ENCODE measurements around the gene ABCB11. TPM values are rescaled to one million over a fixed set of nuclear protein-coding genes. Genes with fewer than 3 reads are reported as not detected.
"Not testable (repeated sequence)": the region's sequence is repeated elsewhere in the genome, so short reads cannot be mapped to it uniquely, and the experiment has no call there.

The ABCB11 gene
- total and polyA plus RNA-seq, 4 donors = 0.03 to 0.21 TPM; not detected in 2

GRCh38 chr2:169069341-169069740 is 38.2 kb upstream of the ABCB11 start, which contains the start of gene DHRS9:
DHRS9 (plus strand) TSS chr2:169069563; CDS start chr2:169081582, 12,019 bp downstream.
- Histone ChIP-seq H3K4me1 (ENCODE audit: control insufficient read depth in 1 of 2, insufficient read depth in 2 of 2, low read length in 2 of 2) (no peaks in the 10 kb centered on the region), H3K27me3 (ENCODE audit: control insufficient read depth in 1 of 2, insufficient read depth in 2 of 2, low read length in 1 of 2) (no peaks in the 10 kb centered on the region), H3K36me3 (ENCODE audit: control insufficient read depth in 1 of 2, insufficient read depth in 2 of 2, low read length in 1 of 2) (no peaks in the 10 kb centered on the region), H3K27ac (ENCODE audit: low read depth in 1 of 2, low read length in 2 of 2) (no peak within 1 kb of the TSS), H3K4me3 (ENCODE audit: low read length in 2 of 2) (no peak within 1 kb of the TSS), H3K9me3 (ENCODE audit: control insufficient read depth, low read length) (peaks cover 2% of the 10 kb centered on the region)
- 77 to 78% methylated on average over 5 of the region's 5 CpGs for WGBS, 2 donors
- intact Hi-C loops (cut with DNase I) = no loop called here
- DNase-seq (peak in 1 of 2 donors; percentile 43), ATAC-seq (ENCODE audit: low FRiP score) (no peak)

- Histone ChIP-seq H3K27me3 (ENCODE audit: control insufficient read depth in 1 of 2, insufficient read depth in 2 of 2, low read length in 1 of 2) (peaks cover 0 to 1% of the 10 kb centered on the region in 2 donors), H3K36me3 (ENCODE audit: control insufficient read depth in 1 of 2, insufficient read depth in 2 of 2, low read length in 1 of 2) (no peaks in the 10 kb centered on the region), H3K4me3 (ENCODE audit: low read length in 2 of 2) (no peak overlapping the region), H3K4me1 (ENCODE audit: control insufficient read depth in 1 of 2, insufficient read depth in 2 of 2, low read length in 2 of 2) (no peaks in the 10 kb centered on the region), H3K27ac (ENCODE audit: low read depth in 1 of 2, low read length in 2 of 2) (no peak overlapping the region), H3K9me3 (ENCODE audit: control insufficient read depth, low read length) (peaks cover 2% of the 10 kb centered on the region)
- 59 to 63% methylated on average over 1 of the region's 1 CpG for WGBS, 2 donors
- DNase-seq = no peak
- ATAC-seq (ENCODE audit: low FRiP score) = no peak
- intact Hi-C loops (cut with DNase I) = no loop called here
These were observed 35.8 kb upstream of the ABCB11 start for GRCh38 chr2:169066897-169067296.

- intact Hi-C loops (cut with DNase I) = no loop called here
- Histone ChIP-seq H3K4me3 (ENCODE audit: low read length in 2 of 2) (no peak overlapping the region), H3K9me3 (ENCODE audit: control insufficient read depth, low read length) (peaks cover 2% of the 10 kb centered on the region), H3K27ac (ENCODE audit: low read depth in 1 of 2, low read length in 2 of 2) (no peak overlapping the region), H3K27me3 (ENCODE audit: control insufficient read depth in 1 of 2, insufficient read depth in 2 of 2, low read length in 1 of 2) (peaks cover 0 to 1% of the 10 kb centered on the region in 2 donors), H3K36me3 (ENCODE audit: control insufficient read depth in 1 of 2, insufficient read depth in 2 of 2, low read length in 1 of 2) (no peaks in the 10 kb centered on the region), H3K4me1 (ENCODE audit: control insufficient read depth in 1 of 2, insufficient read depth in 2 of 2, low read length in 2 of 2) (no peaks in the 10 kb centered on the region)
- ATAC-seq (ENCODE audit: low FRiP score) (no peak), DNase-seq (no peak)
- 81 to 82% methylated on average over 2 of the region's 2 CpGs for WGBS, 2 donors
These were observed 34.9 kb upstream of the ABCB11 start for GRCh38 chr2:169065864-169066517.

GRCh38 chr2:169065422-169065821 is 34.3 kb upstream of the ABCB11 start:
- DNase-seq (no peak), ATAC-seq (ENCODE audit: low FRiP score) (no peak)
- Histone ChIP-seq H3K27me3 (ENCODE audit: control insufficient read depth in 1 of 2, insufficient read depth in 2 of 2, low read length in 1 of 2) (peaks cover 0 to 1% of the 10 kb centered on the region in 2 donors), H3K36me3 (ENCODE audit: control insufficient read depth in 1 of 2, insufficient read depth in 2 of 2, low read length in 1 of 2) (no peaks in the 10 kb centered on the region), H3K4me3 (ENCODE audit: low read length in 2 of 2) (no peak overlapping the region), H3K9me3 (ENCODE audit: control insufficient read depth, low read length) (peaks cover 2% of the 10 kb centered on the region), H3K27ac (ENCODE audit: low read depth in 1 of 2, low read length in 2 of 2) (no peak overlapping the region), H3K4me1 (ENCODE audit: control insufficient read depth in 1 of 2, insufficient read depth in 2 of 2, low read length in 2 of 2) (no peaks in the 10 kb centered on the region)
- WGBS, 2 donors = 0 to 12% methylated on average over 1 of the region's 1 CpG
- intact Hi-C loops (cut with DNase I) = no loop called here

GRCh38 chr2:169064199-169064598 is 33.1 kb upstream of the ABCB11 start:
- DNase-seq; H3K4me1 ChIP-seq (ENCODE audit: control insufficient read depth in 1 of 2, insufficient read depth in 2 of 2, low read length in 2 of 2); H3K27me3 ChIP-seq (ENCODE audit: control insufficient read depth in 1 of 2, insufficient read depth in 2 of 2, low read length in 1 of 2); H3K9me3 ChIP-seq (ENCODE audit: control insufficient read depth, low read length); H3K4me3 ChIP-seq (ENCODE audit: low read length in 2 of 2); H3K27ac ChIP-seq (ENCODE audit: low read depth in 1 of 2, low read length in 2 of 2); H3K36me3 ChIP-seq (ENCODE audit: control insufficient read depth in 1 of 2, insufficient read depth in 2 of 2, low read length in 1 of 2); intact Hi-C loops (cut with DNase I); ATAC-seq (ENCODE audit: low FRiP score): not testable (repeated sequence)
- WGBS, 2 donors = 95 to 96% methylated on average over 17 of the region's 17 CpGs

GRCh38 chr2:169054575-169054974 is 23.5 kb upstream of the ABCB11 start:
- H3K4me3 ChIP-seq (ENCODE audit: low read length in 2 of 2); H3K4me1 ChIP-seq (ENCODE audit: control insufficient read depth in 1 of 2, insufficient read depth in 2 of 2, low read length in 2 of 2); H3K36me3 ChIP-seq (ENCODE audit: control insufficient read depth in 1 of 2, insufficient read depth in 2 of 2, low read length in 1 of 2); DNase-seq; H3K27me3 ChIP-seq (ENCODE audit: control insufficient read depth in 1 of 2, insufficient read depth in 2 of 2, low read length in 1 of 2); intact Hi-C loops (cut with DNase I); H3K9me3 ChIP-seq (ENCODE audit: control insufficient read depth, low read length); H3K27ac ChIP-seq (ENCODE audit: low read depth in 1 of 2, low read length in 2 of 2); ATAC-seq (ENCODE audit: low FRiP score): not testable (repeated sequence)
- 84 to 85% methylated on average over 2 of the region's 2 CpGs for WGBS, 2 donors

- DNase-seq (no peak), ATAC-seq (ENCODE audit: low FRiP score) (no peak)
- intact Hi-C loops (cut with DNase I) = no loop called here
- Histone ChIP-seq H3K36me3 (ENCODE audit: control insufficient read depth in 1 of 2, insufficient read depth in 2 of 2, low read length in 1 of 2) (no peaks in the 10 kb centered on the region), H3K4me1 (ENCODE audit: control insufficient read depth in 1 of 2, insufficient read depth in 2 of 2, low read length in 2 of 2) (no peaks in the 10 kb centered on the region), H3K4me3 (ENCODE audit: low read length in 2 of 2) (no peak overlapping the region), H3K27me3 (ENCODE audit: control insufficient read depth in 1 of 2, insufficient read depth in 2 of 2, low read length in 1 of 2) (no peaks in the 10 kb centered on the region), H3K9me3 (ENCODE audit: control insufficient read depth, low read length) (peaks cover 2% of the 10 kb centered on the region), H3K27ac (ENCODE audit: low read depth in 1 of 2, low read length in 2 of 2) (no peak overlapping the region)
- 78 to 79% methylated on average over 5 of the region's 5 CpGs for WGBS, 2 donors
These were observed 19.5 kb upstream of the ABCB11 start for GRCh38 chr2:169050476-169051240.

- H3K4me3 ChIP-seq (ENCODE audit: low read length in 2 of 2) = no peak overlapping the region
- no peak overlapping the region for H3K27ac ChIP-seq (ENCODE audit: low read depth in 1 of 2, low read length in 2 of 2)
- DNase-seq (no peak), ATAC-seq (ENCODE audit: low FRiP score) (no peak)
- peaks cover 1% of the 10 kb centered on the region for H3K9me3 ChIP-seq (ENCODE audit: control insufficient read depth, low read length)
- no peaks in the 10 kb centered on the region for H3K4me1 ChIP-seq (ENCODE audit: control insufficient read depth in 1 of 2, insufficient read depth in 2 of 2, low read length in 2 of 2)
- intact Hi-C loops (cut with DNase I) = no loop called here
- H3K27me3 ChIP-seq (ENCODE audit: control insufficient read depth in 1 of 2, insufficient read depth in 2 of 2, low read length in 1 of 2) = no peaks in the 10 kb centered on the region
- WGBS, 2 donors = 54 to 59% methylated on average over 3 of the region's 3 CpGs
- no peaks in the 10 kb centered on the region for H3K36me3 ChIP-seq (ENCODE audit: control insufficient read depth in 1 of 2, insufficient read depth in 2 of 2, low read length in 1 of 2)
These were observed 18.0 kb upstream of the ABCB11 start for GRCh38 chr2:169049142-169049541.

All from aorta (tissue), 5 donors.